Renal cortex interstitium (tissue), 11 donors: ENCODE measurements around the gene TGM4. TPM values are rescaled to one million over a fixed set of nuclear protein-coding genes. Genes with fewer than 3 reads are reported as not detected.
"Not testable (repeated sequence)": the region's sequence is repeated elsewhere in the genome, so short reads cannot be mapped to it uniquely, and the experiment has no call there.

Experiments used
- DNase-seq, 11 donors: peaks; one replicate each; pipeline ENCODE4 v3.0.0-alpha.2; 2013; ENCODE audit warnings: low read depth in 9 of 11, low spot score in 4 of 11; ENCODE audit errors: extremely low read depth in 1 of 11
- polyA plus RNA-seq, 3 donors: library from polyadenylated mRNA; unstranded; fragments of 120-200 nt; gene quantifications; one replicate each; pipeline ENCODE4 v1.2.1, GENCODE V29; 2013; ENCODE audit not compliant: insufficient read length in 3 of 3

Gene TGM4
- polyA plus RNA-seq, 3 donors = 0.03 to 0.18 (median 0.12) TPM

DNA sequence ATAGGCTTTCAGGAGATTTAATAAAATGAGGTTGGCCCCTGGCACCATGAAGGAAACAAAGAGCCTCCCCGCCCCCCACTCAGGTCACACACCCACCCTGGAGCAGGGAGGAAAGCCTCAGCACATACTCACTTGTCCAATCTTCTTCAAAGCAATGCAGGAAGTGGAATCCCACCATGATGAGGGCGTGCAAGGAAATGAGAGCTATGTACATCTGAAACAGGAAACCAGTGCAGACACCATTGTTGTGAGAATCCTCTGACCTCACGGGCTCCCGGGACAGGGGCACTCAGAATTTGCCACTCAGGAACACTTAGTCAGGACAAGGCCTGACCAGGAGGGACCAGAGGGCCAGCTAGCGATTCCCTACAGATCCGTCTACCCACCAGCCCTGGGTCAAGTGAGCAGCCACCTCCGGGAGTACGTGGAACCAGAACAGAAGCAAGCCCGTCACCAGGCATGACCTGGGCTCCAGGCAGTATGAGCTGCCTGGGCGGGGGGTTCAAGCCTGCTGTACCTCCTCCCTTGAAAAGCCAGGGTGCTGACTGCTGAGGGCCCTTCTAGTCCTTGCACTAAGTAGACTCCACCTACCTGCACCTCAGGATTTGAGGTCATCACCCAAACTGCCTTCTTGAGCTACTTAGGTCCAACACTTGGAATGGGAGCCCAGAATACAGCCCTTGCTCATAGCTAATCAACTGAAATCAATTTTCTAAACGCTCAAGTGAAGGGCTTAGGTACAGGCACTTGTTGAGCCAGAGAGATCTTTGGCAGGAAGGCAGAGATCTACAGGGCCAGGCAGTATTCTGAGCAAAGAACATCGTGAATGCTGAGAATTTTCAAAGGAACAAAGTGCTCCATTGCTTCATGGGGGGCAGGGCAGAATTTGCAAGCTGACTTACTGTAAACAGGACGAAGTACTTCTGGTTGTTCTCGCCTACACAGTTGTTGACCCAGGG lies 58.9 kb downstream of the TGM4 start:
- no peak for DNase-seq

DNA sequence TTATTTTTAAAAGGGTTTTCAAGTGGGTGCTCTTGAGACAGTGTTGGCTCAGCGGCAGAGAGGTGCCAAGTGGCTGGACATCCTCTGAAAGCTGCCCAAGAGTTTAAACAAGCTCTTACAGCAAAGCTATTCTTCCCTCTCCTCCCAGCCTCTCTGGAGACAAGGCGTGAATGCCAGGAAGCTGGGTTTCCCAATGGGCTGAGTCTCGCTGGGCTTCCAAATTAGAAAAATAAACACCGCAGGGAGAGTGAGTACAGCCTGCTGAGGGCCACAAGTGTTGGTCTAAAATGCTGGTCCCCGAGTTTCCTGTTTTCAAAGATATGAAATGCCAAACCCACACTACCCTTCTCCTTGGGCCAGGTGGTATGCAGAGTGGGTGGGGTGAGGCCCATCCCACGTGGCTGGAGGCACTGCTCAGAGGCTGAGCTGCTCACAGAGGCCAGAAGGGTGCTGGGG lies 65.2 kb downstream of the TGM4 start:
- no peak for DNase-seq

DNA sequence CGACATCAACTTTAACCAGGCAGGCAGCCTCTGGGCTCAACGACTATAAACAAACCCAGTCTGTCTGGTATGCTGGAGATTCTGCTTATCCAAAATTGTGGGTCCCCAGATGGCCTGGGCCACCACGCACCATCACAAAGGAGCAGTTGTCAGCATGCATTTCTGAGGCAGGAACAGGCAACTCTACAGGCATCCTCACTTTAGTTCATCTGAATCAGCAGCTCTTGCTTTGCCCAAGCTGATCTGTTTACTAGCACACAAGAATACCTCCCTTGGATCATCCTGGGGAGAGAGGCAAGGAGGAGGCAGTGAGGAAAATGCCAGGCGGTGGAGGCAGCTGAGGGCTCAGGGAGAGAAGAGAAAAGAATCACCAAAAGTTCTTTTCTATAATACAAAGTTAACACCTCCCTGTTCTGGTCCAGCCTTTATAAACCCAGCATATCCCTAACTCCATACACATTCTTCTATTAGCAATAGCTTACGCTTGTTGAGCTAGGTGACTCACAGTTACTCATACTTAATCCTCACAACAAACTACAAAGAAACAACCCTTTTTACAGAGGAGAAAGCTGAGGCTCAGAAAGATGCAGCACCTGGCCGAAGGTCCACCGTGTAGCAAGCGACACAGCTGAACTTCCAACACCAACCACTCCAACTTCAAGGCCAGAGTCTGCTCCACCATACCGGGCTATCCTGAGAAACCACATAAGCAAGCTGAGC lies 68.0 kb downstream of the TGM4 start:
- no peak for DNase-seq

DNA sequence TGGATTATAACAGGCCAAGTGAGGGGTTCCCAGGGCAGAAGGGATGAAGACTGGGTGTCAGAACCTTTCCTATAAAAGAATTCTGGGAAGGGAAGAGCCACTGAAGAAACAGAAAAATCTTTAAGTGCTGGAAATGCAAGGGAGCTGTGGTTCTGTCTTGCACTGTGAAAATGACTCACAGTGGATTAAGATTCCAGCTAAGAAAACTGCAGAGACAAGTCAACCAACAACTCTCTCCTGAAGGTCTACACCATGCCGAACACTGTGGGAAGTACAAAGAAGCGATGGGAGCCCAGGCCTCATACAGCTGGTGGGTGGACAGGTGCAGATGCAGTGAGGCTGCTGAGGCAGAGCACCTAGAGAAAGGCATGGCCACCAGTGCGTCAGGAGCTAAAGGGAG lies 73.8 kb downstream of the TGM4 start:
- no peak for DNase-seq

DNA sequence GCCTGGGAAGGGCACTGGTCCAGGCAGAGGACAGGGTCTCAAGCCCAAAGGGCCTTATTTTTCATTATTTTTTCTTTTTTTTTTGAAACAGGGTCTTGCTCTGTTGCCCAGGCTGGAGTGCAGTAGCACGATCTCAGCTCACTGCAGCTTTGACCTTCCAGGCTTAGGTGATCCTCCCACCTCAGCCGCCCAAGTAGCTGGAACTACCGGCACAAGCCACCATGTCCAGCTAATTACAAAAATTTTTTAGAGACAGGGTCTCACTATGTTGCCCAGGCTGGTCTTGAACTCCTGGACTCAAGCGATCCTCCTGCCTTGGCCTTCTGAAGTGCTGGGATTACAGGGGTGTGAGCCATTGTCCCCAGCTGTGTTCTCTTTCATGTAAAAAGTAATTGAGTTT lies 75.4 kb downstream of the TGM4 start:
- DNase-seq = not testable (repeated sequence)

DNA sequence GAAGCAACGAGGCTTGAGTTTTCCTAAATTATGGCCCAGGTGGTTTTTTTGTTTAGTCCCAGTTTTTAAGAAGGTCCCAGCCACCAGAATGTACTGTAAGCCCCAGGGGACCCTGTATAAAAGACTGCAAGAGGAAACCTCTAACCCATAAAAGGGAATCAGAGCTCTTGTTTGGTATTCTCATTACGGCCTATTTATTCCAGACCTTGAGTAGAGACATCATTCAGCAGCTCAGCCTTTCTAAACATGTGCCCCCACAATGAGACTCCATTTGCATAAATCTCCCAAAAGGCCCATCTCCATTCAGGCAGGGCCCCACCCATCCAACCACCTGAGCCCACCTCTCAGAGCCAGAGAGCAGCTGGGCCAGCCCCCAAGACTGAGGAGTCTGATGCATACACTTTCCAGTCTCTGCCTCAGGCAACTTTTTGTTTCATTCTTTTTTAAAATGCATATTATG lies 75.9 kb downstream of the TGM4 start:
- no peak for DNase-seq

DNA sequence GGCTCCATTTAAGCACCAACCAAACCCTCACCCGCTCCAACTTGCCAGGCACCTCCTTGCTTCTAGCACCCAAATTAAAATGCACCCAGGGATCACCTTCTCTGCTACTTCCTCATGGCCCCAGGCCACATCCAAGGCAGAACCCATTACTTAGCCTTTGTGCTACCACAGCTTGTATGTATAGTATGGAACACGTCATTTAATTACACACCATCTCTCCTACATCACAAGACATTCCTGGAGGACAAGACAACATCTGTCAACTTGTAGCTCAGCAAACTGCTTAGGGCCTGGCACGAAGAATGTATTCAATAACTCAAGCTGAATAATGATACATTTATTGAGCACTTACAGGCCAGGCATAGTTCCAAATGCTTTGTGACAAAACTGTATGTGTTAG lies 78.3 kb downstream of the TGM4 start:
- DNase-seq = no peak

DNA sequence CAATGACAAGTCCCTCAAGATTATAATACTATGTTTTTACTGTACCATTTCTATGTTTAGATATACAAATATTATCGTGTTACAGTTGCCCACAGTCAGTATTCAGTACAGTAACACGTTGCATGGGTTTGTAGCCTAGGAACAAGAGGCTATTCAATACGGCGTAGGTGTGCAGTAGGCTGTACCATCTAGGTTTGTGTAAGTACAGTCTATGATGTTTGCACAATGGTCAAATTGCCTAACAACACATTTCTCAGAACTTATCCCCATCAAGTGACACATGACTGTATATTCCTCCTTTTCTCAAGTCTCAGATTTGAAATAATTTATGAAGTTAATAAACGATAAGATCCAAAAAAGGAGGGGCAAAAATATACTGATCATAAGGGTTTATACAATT lies 79.9 kb downstream of the TGM4 start:
- no peak for DNase-seq

DNA sequence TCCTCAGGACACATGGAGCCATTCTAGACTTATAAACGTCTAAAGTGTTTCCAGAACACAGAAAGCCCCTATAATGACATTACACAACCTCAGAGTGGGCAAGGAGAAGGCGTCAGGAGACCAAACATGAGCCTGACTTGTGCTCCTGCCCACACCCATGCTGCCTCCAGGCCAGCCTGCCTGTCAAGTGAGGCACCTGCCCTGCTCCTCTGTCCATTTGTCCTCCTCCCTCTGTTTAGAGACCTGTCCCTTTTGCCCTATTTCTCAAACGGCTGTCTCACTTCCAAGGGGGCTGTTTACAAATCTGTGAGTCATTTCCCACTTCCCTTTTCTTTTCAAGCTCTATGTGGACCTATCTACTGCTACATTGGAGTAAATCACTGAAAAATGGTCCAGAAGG lies 80.6 kb downstream of the TGM4 start:
- no peak for DNase-seq

DNA sequence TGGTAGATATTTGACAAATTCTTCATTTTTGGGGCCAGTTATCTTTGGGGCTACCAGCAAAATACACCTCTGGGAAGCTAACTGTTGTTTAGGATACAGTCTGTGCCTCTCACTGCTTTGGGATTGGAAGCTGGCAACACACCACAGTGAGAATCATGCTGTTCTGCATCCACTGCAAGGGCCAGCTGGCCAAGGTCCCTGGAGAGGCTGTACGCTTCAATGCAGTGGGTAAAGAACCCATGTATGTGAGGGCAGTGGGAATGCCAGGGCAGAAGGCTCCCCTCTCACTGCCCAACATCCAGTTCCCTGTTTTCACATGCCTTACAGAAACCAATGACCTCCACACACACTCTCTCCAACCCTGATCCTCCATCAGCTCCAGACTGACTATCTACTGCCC lies 81.5 kb downstream of the TGM4 start:
- DNase-seq = no peak

DNA sequence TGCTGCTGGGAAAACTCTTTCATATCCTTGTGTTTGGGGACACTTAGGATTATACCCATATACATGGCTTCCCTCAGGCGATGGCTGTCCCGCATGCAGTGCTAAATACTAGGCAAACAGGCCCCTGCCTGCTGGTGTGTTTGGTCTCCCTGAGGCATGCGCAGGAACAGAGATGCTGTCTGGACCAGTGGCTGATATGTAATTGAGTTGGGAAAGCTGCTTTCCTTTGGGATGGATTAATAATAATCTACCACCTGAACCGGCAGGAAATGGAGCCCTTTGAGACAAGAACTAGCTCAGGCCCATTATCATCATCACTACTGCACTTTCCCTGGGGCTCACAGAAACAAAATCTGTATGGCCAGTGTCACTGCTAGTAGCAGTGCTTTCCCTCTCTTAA lies 83.6 kb downstream of the TGM4 start:
- DNase-seq = no peak

DNA sequence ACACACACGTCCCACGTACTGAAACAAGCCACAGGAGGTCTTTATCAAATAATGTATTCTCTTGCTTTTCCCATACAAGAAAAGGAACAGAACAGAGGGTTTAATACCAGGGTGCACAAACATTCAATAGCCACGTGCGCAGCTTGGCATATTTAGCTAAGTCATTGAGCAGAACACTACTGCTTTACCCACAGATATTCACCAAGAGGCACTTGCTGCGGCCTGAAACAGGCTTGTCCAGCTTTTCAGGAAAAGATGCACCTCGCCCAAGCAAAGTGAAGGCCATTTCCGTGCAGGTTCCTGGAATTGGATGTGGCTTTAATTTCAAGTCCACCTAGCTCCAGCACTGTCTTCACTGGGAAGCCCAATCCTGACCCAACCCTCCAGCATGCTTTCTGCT lies 84.0 kb downstream of the TGM4 start:
- DNase-seq = no peak

DNA sequence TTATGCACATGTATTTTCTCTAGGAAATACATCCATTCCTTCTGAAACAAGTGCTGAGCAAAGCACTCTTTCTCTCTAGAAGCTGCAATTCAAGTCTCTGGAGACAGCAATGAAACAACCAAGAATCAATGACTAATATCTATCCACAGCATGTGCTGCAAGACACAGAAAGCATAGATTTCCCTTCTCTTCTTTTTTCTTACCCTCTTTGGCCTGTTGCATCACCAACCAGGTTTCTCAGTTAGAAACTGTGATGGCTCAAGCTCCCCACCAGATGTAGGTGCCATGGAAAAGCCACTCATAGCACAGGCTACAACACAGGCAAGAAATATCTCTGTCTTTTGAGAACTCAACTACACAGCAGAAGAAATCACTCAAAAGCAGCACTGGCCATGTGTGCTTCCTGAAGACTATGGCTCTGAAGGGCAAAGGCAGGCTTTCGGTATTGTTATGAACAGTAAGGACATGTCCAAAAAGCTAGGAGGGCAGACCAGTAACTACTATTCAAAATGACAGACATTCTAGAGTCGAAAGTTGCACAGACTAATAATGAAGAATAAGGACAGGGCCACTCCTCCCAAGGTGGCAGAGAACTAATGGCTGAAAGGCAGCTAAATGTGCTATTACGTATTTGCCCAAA lies 86.1 kb downstream of the TGM4 start:
- DNase-seq = no peak

DNA sequence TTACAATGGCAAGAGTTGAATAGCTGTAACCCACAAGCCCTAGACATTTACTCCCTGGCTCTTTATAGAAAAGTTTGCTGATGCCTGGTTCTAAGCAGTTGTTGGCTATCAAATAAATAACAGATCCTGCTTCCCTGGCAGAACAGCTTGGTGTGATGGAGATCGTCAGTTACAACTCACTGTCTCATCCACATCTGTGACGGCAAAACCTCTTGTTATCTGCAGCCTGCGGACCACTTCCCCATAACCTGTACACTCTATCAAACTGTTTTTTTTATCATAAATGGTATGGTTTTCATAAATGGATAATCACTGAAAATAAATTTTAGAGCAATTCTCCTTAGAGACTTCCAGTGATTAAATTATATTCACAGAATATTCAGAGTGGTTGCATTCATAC lies 87.5 kb downstream of the TGM4 start:
- no peak for DNase-seq

DNA sequence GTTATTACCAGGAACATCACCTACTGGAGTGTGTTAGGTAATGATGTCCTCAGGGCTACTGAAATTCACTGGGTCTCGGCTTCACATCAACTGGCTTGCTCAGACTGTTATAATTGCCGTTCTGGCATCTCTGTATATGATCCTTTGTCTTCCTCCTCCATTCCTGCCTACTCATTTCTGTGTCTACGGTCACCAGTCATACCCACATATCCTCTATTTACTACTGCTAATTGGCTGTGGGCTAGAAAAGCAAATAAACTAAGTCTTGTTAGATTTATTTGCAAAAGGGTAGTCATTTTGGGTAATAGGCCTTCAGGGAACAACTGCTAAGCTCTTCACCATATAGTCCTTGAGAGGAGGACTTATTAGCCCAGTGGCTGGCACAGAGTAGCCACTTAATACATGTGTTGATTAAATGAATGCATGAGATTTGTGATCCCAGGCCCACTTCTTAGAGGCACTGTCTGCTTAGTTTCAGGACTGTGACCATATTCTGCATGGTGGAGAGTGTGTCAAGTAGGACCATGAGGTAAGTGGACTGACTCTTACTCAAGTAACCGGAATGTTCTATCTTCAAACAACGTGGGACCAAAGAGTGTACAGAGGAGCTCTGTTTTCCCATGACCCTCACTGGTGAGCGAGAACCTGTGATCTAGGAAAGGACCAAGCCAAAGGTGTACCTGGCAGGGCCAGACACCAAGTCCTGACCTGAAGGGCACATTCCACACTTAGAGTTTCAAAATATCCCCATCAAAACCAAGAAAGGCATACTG lies 88.4 kb downstream of the TGM4 start:
- DNase-seq = no peak

DNA sequence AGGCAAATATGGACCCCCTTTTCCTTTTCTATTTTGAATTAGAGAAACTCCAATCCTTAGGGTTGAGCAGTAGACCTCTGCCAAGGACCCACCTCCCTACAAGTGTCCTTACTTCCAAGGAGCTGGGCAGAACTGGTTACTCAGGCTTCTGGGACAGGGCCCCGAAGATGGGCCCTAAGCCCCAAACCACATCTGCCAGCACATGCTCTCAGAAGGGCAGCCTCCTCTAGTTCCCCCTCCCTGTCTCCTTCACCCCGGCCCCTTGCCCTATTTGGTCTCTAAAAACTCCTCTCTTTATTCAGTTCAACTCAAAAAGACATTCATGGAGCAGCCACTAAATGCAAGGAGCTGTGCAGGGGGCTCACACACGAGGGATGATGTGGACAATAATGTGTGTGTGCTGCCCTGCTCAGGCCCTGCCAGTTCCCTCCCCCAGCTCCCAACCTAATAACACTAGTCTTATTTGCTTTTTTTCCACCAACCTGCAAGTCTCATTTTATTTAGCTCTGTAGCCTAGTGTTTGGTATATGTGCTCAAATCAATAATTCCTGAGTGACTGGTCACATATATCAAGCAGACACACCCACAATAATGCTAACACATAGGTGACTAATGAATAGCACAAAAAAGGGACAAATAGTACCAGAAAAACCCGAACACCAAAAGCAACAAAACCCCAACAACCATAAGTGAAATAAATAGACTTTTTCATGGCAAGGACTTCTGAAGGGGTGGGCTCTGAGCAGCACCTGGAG lies 89.3 kb downstream of the TGM4 start:
- DNase-seq = no peak
